GM19240 (cell line): ENCODE data around the gene NRN1L.

Source experiments
- DNase-seq: peaks from one replicate; pipeline ENCODE4 v3.0.0; 2011; ENCODE audit warnings: low spot score; ENCODE audit not compliant: insufficient read length

Gene NRN1L

GRCh38 chr16:67934306-67935100 lies 49.8 kb downstream of the NRN1L start:
- DNase-seq, result no peak

- no peak for DNase-seq
Observed at GRCh38 chr16:67935101-67935401, 50.4 kb downstream of the NRN1L start.

- peak; percentile 100 for DNase-seq
Observed at GRCh38 chr16:67935402-67936123, 50.9 kb downstream of the NRN1L start.
